Subcutaneous adipose tissue (tissue), 4 donors: Measurements from ENCODE around the gene SMARCD3. TPM values are rescaled to one million over a fixed set of nuclear protein-coding genes. Genes with fewer than 3 reads are reported as not detected.

Experiments
- CTCF ChIP-seq: fragments of 450-650 bp; IDR thresholded peaks from one replicate; pipeline ENCODE4 v1.5.1; 2016; ENCODE audit warnings: low read depth, mild to moderate bottlenecking, control low read depth, antibody characterized with exemption, moderate library complexity
- total RNA-seq, 4 donors: library from RNA; depleted of rRNA; stranded (reverse); fragments of >200 nt; gene quantifications; one replicate each; pipeline ENCODE4 v1.1.0, GENCODE V29; 2016

Gene SMARCD3
- total RNA-seq, 4 donors from 2014 or later: 15.9 to 38.2 (median 21.1) TPM

GRCh38 chr7:151197932-151198331 lies 50.6 kb downstream of the SMARCD3 start:
- no peak for TF ChIP-seq CTCF

- TF ChIP-seq CTCF: no peak
Measured at GRCh38 chr7:151195616-151196450, 52.7 kb downstream of the SMARCD3 start.

- TF ChIP-seq CTCF: no peak
Measured at GRCh38 chr7:151194188-151194587, 54.3 kb downstream of the SMARCD3 start.

DNA sequence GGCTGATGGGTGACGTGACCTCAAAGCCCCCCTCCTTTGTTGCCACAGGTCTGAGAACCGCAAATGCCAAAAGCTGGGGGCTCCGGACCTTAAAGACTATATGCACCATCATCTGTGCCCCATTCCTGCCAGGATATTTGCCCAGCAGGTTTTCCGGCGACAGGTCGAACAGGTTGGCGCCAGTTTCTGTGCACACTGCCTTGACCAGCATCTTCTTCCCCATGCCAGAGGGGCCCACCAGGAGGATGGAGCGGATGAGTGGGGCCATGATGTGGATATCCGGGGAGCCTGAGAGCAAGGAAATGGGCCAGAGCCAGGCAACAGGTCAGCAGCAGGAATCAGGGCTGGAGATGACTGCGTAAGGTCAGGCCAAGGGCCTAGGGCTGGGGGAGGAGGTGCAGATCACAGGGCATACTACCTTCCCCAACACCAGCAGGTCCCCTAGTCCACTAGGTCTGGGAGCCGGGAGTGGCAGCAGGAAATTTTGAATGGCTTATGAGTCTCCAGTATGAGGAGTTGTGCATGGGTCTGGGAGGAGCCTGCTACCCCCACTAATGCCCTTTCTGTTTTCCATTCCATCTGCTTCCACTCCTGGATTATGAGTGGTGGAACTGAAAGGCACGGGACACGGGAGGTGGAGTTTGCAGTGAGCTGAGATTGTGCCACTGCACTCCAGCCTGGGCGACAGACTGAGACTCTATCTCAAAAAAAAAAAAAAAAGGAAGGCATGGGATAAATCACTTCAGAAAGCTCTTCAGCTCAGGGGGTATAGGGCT lies 55.1 kb downstream of the SMARCD3 start:
- no peak for TF ChIP-seq CTCF

GRCh38 chr7:151192002-151192539 lies 56.4 kb downstream of the SMARCD3 start:
- no peak for TF ChIP-seq CTCF

- TF ChIP-seq CTCF: no peak
Measured at GRCh38 chr7:151191544-151191943, 57.0 kb downstream of the SMARCD3 start.

DNA sequence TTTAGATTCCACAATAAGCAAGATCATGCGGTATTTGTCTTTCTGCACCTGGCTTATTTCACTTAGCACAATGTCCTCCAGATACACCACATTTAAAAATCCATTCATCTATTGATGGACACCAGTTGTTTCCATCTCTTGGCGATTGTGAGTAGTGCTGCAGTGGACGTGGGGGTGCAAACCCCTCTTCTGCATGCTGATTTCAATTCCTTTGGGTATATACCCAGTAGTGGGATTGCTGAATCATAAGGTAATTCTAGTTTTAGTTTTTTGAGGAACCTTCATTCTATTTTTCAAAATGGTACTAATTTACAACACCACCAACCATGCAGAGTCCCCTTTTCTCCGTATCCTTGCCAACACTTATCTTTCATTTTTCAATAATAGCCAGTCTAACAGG lies 59.5 kb downstream of the SMARCD3 start:
- TF ChIP-seq CTCF: no peak
